HCT116 (cell line): Measurements from ENCODE around the gene MUC22. TPM values are rescaled to one million over a fixed set of nuclear protein-coding genes. Genes with fewer than 3 reads are reported as not detected.

Source experiments
- ATAC-seq: fragments of 200-7000 bp; cut with Tn5 transposase; 2 replicates; pipeline ENCODE4 v1.9.1; 2020; ENCODE audit warnings: mild to moderate bottlenecking, moderate library complexity
- Bru-seq: library from RNA; stranded (reverse); fragments of 400-500 nt; gene quantifications from one replicate; lab custom pipeline; 2021; lab: Mats Ljungman, UMichigan
- BruChase-seq, 2 experiments: library from RNA; stranded (reverse); fragments of 400-500 nt; gene quantifications; one replicate each; lab custom pipeline; 2021; lab: Mats Ljungman, UMichigan
- BruUV-seq: library from RNA; stranded (reverse); fragments of 400-500 nt; replicated peaks from 2 replicates; lab custom pipeline; 2021; lab: Mats Ljungman, UMichigan
- CTCF ChIA-PET: fragments of 300-600 bp; sonication (Branson Sonifier 250); formaldehyde crosslinking; loops from one replicate; lab custom pipeline; 2021; ENCODE audit warnings: antibody characterized with exemption; lab: Charles Lee
- POLR2A ChIA-PET: fragments of 300-600, 350-600 bp; sonication (Branson Sonifier 250); formaldehyde crosslinking; loops from one replicate; lab custom pipeline; 2021; ENCODE audit warnings: antibody characterized with exemption; lab: Charles Lee
- RAD21 ChIA-PET, 2 experiments: fragments of 300-600 bp; sonication (Branson Sonifier 250); formaldehyde crosslinking; loops; one replicate each; lab custom pipeline; 2023; ENCODE audit warnings: low total read pairs in 2 of 2; ENCODE audit not compliant: uncharacterized antibody in 2 of 2, unreplicated experiment in 2 of 2, low non-redundant PET in 1 of 2; lab: Charles Lee
- DNase-seq: peaks from one replicate; pipeline ENCODE4 v3.0.0-alpha.2; 2010; ENCODE audit warnings: low read depth, low spot score
- H2AFZ ChIP-seq: fragments of 200-600 bp; shearing (Covaris generic), sonication (generic); 2 replicates; pipeline ENCODE4 v1.6.1; 2017; ENCODE audit warnings: low read depth, mixed run types, mixed read lengths, antibody characterized with exemption, low read length; ENCODE audit not compliant: poor library complexity, severe bottlenecking
- H3K27ac ChIP-seq: 2 replicates; pipeline ENCODE4 v1.5.1; 2012; ENCODE audit warnings: low read depth, low read length
- H3K27me3 ChIP-seq: fragments of 200-600 bp; sonication (generic); 2 replicates; pipeline ENCODE4 v1.6.1; 2016; ENCODE audit warnings: mixed run types, low read length, mixed read lengths; ENCODE audit not compliant: insufficient read depth
- H3K36me3 ChIP-seq, 2 experiments: fragments of 200-500 bp in 1 of 2; fragments of 200-600 bp in 1 of 2; sonication (Bioruptor generic) in 1 of 2; sonication (generic) in 1 of 2; 2 replicates each; pipeline versions ENCODE4 v1.5.1 to v1.6.1; 2014 to 2016; ENCODE audit warnings: low read length in 2 of 2, inconsistent platforms in 1 of 2, mixed read lengths in 1 of 2, mixed run types in 1 of 2; ENCODE audit not compliant: insufficient read depth in 2 of 2, control insufficient read depth in 1 of 2
- H3K4me1 ChIP-seq, 2 experiments: fragments of 200-600 bp in 1 of 2; sonication (generic) in 1 of 2; 2 replicates each; pipeline versions ENCODE4 v1.5.1 to v1.6.1; 2012 to 2017; ENCODE audit warnings: low read length in 2 of 2, inconsistent platforms in 1 of 2, mild to moderate bottlenecking in 1 of 2, mixed read lengths in 1 of 2, mixed run types in 1 of 2, moderate library complexity in 1 of 2; ENCODE audit not compliant: insufficient read depth in 2 of 2, control insufficient read depth in 1 of 2
- H3K4me2 ChIP-seq: fragments of 200-600 bp; sonication (generic); 2 replicates; pipeline ENCODE4 v1.6.1; 2017; ENCODE audit warnings: mixed run types, low read length, mixed read lengths
- H3K4me3 ChIP-seq, 2 experiments: fragments of 200-600 bp in 1 of 2; sonication (generic) in 1 of 2; replicated peaks in 1 of 2; 2 replicates each; pipeline ENCODE4 v1.5.1; 2011 to 2016; ENCODE audit warnings: low read length in 2 of 2, control low read depth in 1 of 2, low read depth in 1 of 2, mild to moderate bottlenecking in 1 of 2, mixed read lengths in 1 of 2, mixed run types in 1 of 2
- H3K79me2 ChIP-seq: fragments of 200-600 bp; sonication (generic); 2 replicates; pipeline ENCODE4 v1.6.1; 2017; ENCODE audit warnings: mild to moderate bottlenecking, mixed run types, low read length, moderate library complexity, mixed read lengths; ENCODE audit not compliant: insufficient read depth
- H3K9ac ChIP-seq: fragments of 200-600 bp; sonication (generic); 2 replicates; pipeline ENCODE4 v1.6.1; 2016; ENCODE audit warnings: low read length, mixed read lengths
- H3K9me2 ChIP-seq: fragments of 200-600 bp; sonication (generic), shearing (Covaris generic); 2 replicates; pipeline ENCODE4 v1.6.1; 2017; ENCODE audit warnings: mixed run types, mild to moderate bottlenecking, moderate library complexity; ENCODE audit not compliant: insufficient read depth
- H3K9me3 ChIP-seq, 2 experiments: fragments of 200-500 bp in 1 of 2; fragments of 200-600 bp in 1 of 2; sonication (Bioruptor generic) in 1 of 2; sonication (generic) in 1 of 2; 2 replicates each; pipeline ENCODE4 v1.6.1; 2014 to 2017; ENCODE audit warnings: low read length in 2 of 2, mixed read lengths in 2 of 2, inconsistent platforms in 1 of 2, low read depth in 1 of 2, mild to moderate bottlenecking in 1 of 2, mixed run types in 1 of 2, moderate library complexity in 1 of 2; ENCODE audit not compliant: control insufficient read depth in 1 of 2, insufficient read depth in 1 of 2
- H4K20me1 ChIP-seq: fragments of 200-600 bp; sonication (generic), shearing (Covaris generic); 2 replicates; pipeline ENCODE4 v1.6.1; 2017; ENCODE audit warnings: mixed run types, mild to moderate bottlenecking, moderate library complexity; ENCODE audit not compliant: insufficient read depth
- EGR1 ChIP-seq: IDR thresholded peaks from 2 replicates; pipeline ENCODE4 v1.6.1; 2012; ENCODE audit warnings: low read depth
- EZH2phosphoT487 ChIP-seq: fragments of 200-600 bp; IDR thresholded peaks from 2 replicates; pipeline ENCODE4 v1.6.1; 2018; ENCODE audit warnings: antibody characterized with exemption, borderline replicate concordance
- FOSL1 ChIP-seq: IDR thresholded peaks from 2 replicates; pipeline ENCODE4 v1.6.1; 2012; ENCODE audit warnings: low read depth
- MAX ChIP-seq: IDR thresholded peaks from 2 replicates; pipeline ENCODE4 v1.6.1; 2012
- POLR2A ChIP-seq: IDR thresholded peaks from 2 replicates; pipeline ENCODE4 v1.7.0; 2011; ENCODE audit warnings: borderline replicate concordance; ENCODE audit not compliant: insufficient read depth, insufficient read length; ENCODE audit errors: extremely low read depth
- REST ChIP-seq: IDR thresholded peaks from 2 replicates; pipeline ENCODE4 v1.6.1; 2012; ENCODE audit warnings: low read depth
- TCF7L2 ChIP-seq: IDR thresholded peaks from 2 replicates; pipeline ENCODE4 v1.7.0; 2011; ENCODE audit warnings: borderline replicate concordance, inconsistent platforms; ENCODE audit not compliant: insufficient read depth, insufficient read length; ENCODE audit errors: extremely low read depth
- YY1 ChIP-seq: IDR thresholded peaks from 2 replicates; pipeline ENCODE4 v1.6.1; 2011; ENCODE audit warnings: low read length, low read depth, moderate library complexity, mild to moderate bottlenecking; ENCODE audit not compliant: insufficient replicate concordance; ENCODE audit errors: extremely low read depth
- ZBTB33 ChIP-seq: IDR thresholded peaks from 2 replicates; pipeline ENCODE4 v1.6.1; 2011; ENCODE audit warnings: mild to moderate bottlenecking, low read length, moderate library complexity; ENCODE audit not compliant: insufficient replicate concordance; ENCODE audit errors: extremely low read depth
- ZNF274 ChIP-seq: fragments of 200-500 bp; sonication (Bioruptor generic); IDR thresholded peaks from 2 replicates; pipeline ENCODE4 v1.6.1; 2014; ENCODE audit warnings: mild to moderate bottlenecking, low read depth, low read length, inconsistent platforms
- intact Hi-C: fragments of 100-400 bp; cut with micrococcal nuclease; formaldehyde crosslinking; loops from 2 replicates; pipeline ENCODE4 v1.10.0; 2022
- long read RNA-seq: library from polyadenylated mRNA; unstranded; transcript quantifications from one replicate; pipeline ENCODE4 v2.0.0, GENCODE V29; 2021; ENCODE audit not compliant: unreplicated experiment
- polyA plus RNA-seq: library from polyadenylated mRNA; unstranded; fragments of >200 nt; gene quantifications from 2 replicates; pipeline ENCODE4 v1.2.1, GENCODE V29; 2012; ENCODE audit warnings: missing spikeins
- total RNA-seq: library from RNA; stranded (reverse); gene quantifications from one replicate; pipeline ENCODE4 v1.2.1, GENCODE V29; 2021; ENCODE audit not compliant: unreplicated experiment

MUC22 gene
- not detected for total RNA-seq
- not detected in 2 replicates for polyA plus RNA-seq
- percentile 21 among the genes with signal in this experiment for Bru-seq, nascent RNA
- percentile 13 among the genes with signal in this experiment for BruChase-seq, experiment 1, labeled RNA remaining after a 6-hour chase
- BruChase-seq, experiment 2, labeled RNA remaining after a 2-hour chase, result percentile 6 among the genes with signal in this experiment
- long read RNA-seq, result 0 reads

- Histone ChIP-seq H3K9me3 (peaks cover 0 to 12% of the 10 kb centered on the region in 2 experiments; a peak in 1 of 4 replicates), H3K27ac (no peak within 1 kb of the TSS), H3K9ac (no peak within 1 kb of the TSS), H3K4me1 (peaks cover 0 to 12% of the 10 kb centered on the region in 2 experiments; a peak in 2 of 4 replicates), H3K36me3 (no peaks in the 10 kb centered on the region), H4K20me1 (no peaks in the 10 kb centered on the region), H3K27me3 (no peaks in the 10 kb centered on the region), H3K4me3 (no peak within 1 kb of the TSS), H3K9me2 (no peaks in the 10 kb centered on the region), H2AFZ (no peak within 1 kb of the TSS), H3K4me2 (no peak within 1 kb of the TSS), H3K79me2 (no peaks in the 10 kb centered on the region)
- BruUV-seq, result no TSS peak
- RAD21 ChIA-PET, result no interaction called here
- ATAC-seq (no peak), DNase-seq (no peak)
- no peak for TF ChIP-seq ZNF274
- no peak for TF ChIP-seq EGR1
- no peak for TF ChIP-seq REST
- no peak for TF ChIP-seq FOSL1
- TF ChIP-seq ZBTB33, result no peak
- TF ChIP-seq POLR2A, result no peak
- no peak for TF ChIP-seq EZH2phosphoT487
- TF ChIP-seq YY1, result no peak
- no peak for TF ChIP-seq MAX
- TF ChIP-seq TCF7L2, result no peak
- CTCF ChIA-PET, result no interaction called here
- intact Hi-C loops, result no loop called here
- POLR2A ChIA-PET, result no interaction called here
Measured at GRCh38 chr6:31010393-31011060, at the start of gene MUC22. TSS of gene MUC22 (plus strand) at chr6:31010474. CDS start at chr6:31010707, 233 bp downstream.
